Panc1 (cell line): ENCODE data around the gene SYCE3. TPM values are rescaled to one million over a fixed set of nuclear protein-coding genes. Genes with fewer than 3 reads are reported as not detected.

Source experiments
- ATAC-seq: fragments of 200-7000 bp; cut with Tn5 transposase; 2 replicates; pipeline ENCODE4 v1.9.1; 2020; ENCODE audit warnings: mild to moderate bottlenecking, moderate library complexity
- BruUV-seq: library from RNA; stranded (reverse); fragments of 400-500 nt; replicated peaks from 2 replicates; lab custom pipeline; 2021; lab: Mats Ljungman, UMichigan
- CTCF ChIA-PET: fragments of 300-600 bp; sonication (Branson Sonifier 250); formaldehyde crosslinking; loops from one replicate; lab custom pipeline; 2022; ENCODE audit warnings: antibody characterized with exemption; lab: Charles Lee
- POLR2A ChIA-PET: fragments of 300-600 bp; sonication (Branson Sonifier 250); formaldehyde crosslinking; loops from one replicate; lab custom pipeline; 2022; ENCODE audit warnings: antibody characterized with exemption; lab: Charles Lee
- DNase-seq: peaks from one replicate; pipeline ENCODE4 v3.0.0-alpha.2; 2010; ENCODE audit warnings: low read depth, low spot score
- H3K27ac ChIP-seq: 2 replicates; pipeline ENCODE4 v1.5.1; 2011; ENCODE audit warnings: mild to moderate bottlenecking, low read length, inconsistent platforms
- H3K27me3 ChIP-seq: fragments of 200-500 bp; sonication (Bioruptor generic); 2 replicates; pipeline ENCODE4 v1.6.0; 2014; ENCODE audit warnings: low read length, inconsistent platforms; ENCODE audit not compliant: control insufficient read depth, insufficient read depth
- H3K36me3 ChIP-seq: fragments of 200-500 bp; sonication (Bioruptor generic); 2 replicates; pipeline ENCODE4 v1.5.1; 2014; ENCODE audit warnings: inconsistent platforms, mild to moderate bottlenecking, low read length, moderate library complexity; ENCODE audit not compliant: control insufficient read depth, insufficient read depth
- H3K4me1 ChIP-seq: 2 replicates; pipeline ENCODE4 v1.5.1; 2011; ENCODE audit warnings: inconsistent platforms, mild to moderate bottlenecking, low read length, moderate library complexity; ENCODE audit not compliant: control insufficient read depth, insufficient read depth
- H3K4me3 ChIP-seq, 2 experiments: 2 replicates each; pipeline ENCODE4 v1.5.1; 2011 to 2012; ENCODE audit warnings: low read depth in 2 of 2, low read length in 2 of 2, mild to moderate bottlenecking in 2 of 2, inconsistent platforms in 1 of 2, moderate library complexity in 1 of 2
- H3K9me3 ChIP-seq: fragments of 200-500 bp; sonication (Bioruptor generic); 2 replicates; pipeline ENCODE4 v1.5.1; 2014; ENCODE audit warnings: low read depth, mild to moderate bottlenecking, inconsistent platforms, low read length, moderate library complexity; ENCODE audit not compliant: control insufficient read depth, insufficient read depth
- CTCF ChIP-seq: fragments of 450-650 bp; IDR thresholded peaks from 2 replicates; pipeline ENCODE4 v1.5.1; 2017; ENCODE audit warnings: mild to moderate bottlenecking
- POLR2AphosphoS5 ChIP-seq: IDR thresholded peaks from 2 replicates; pipeline ENCODE4 v1.6.1; 2012; ENCODE audit warnings: mild to moderate bottlenecking, low read depth, low read length, moderate library complexity
- REST ChIP-seq, 2 experiments: IDR thresholded peaks; 2 replicates each; pipeline ENCODE4 v1.6.1; 2011 to 2012; ENCODE audit warnings: low read depth in 2 of 2, control low read depth in 1 of 2, low read length in 1 of 2, mild to moderate bottlenecking in 1 of 2, moderate library complexity in 1 of 2; ENCODE audit not compliant: insufficient read depth in 1 of 2
- SIN3A ChIP-seq: IDR thresholded peaks from 2 replicates; pipeline ENCODE4 v1.6.1; 2012; ENCODE audit warnings: low read depth, mild to moderate bottlenecking, low read length, moderate library complexity, borderline replicate concordance; ENCODE audit not compliant: insufficient read depth
- TCF7L2 ChIP-seq: IDR thresholded peaks from 2 replicates; pipeline ENCODE4 v1.6.1; 2011; ENCODE audit warnings: mild to moderate bottlenecking, low read depth, low read length, inconsistent platforms
- in situ Hi-C: cut with HindIII; loops from 2 replicates; pipeline ENCODE4 v1.10.0; 2016; ENCODE audit warnings: low sequenced_read_pairs, low pct_unique_long_range_greater_than_20kb
- intact Hi-C: fragments of 100-400 bp; cut with micrococcal nuclease; formaldehyde crosslinking; loops from one replicate; pipeline ENCODE4 v1.10.0; 2022; ENCODE audit not compliant: unreplicated experiment
- total RNA-seq: library from RNA; stranded (reverse); gene quantifications from one replicate; pipeline ENCODE4 v1.2.1, GENCODE V29; 2021; ENCODE audit not compliant: unreplicated experiment

The SYCE3 gene
- total RNA-seq, 1 experiment from 2014 or later, result not detected

- ATAC-seq, result no peak
- no peak for TF ChIP-seq REST (IDR thresholded peaks at IDR 0.05; ENCODE audit: insufficient read depth in 1 of 2, low read depth in 2 of 2, low read length in 1 of 2)
- no peak for TF ChIP-seq POLR2AphosphoS5
- TF ChIP-seq CTCF, result no peak
- TF ChIP-seq SIN3A, result no peak
- no peak for TF ChIP-seq TCF7L2
- no peaks in the 10 kb centered on the region for H3K36me3 ChIP-seq
- no TSS peak for BruUV-seq
- in situ Hi-C loops (no loop called here), intact Hi-C loops (no loop called here)
- POLR2A ChIA-PET, result no interaction called here
- no peaks in the 10 kb centered on the region for H3K27me3 ChIP-seq
- 0 out of 2 replicates have a peak, but pooled peaks cover 4% of the 10 kb centered on the region for H3K4me1 ChIP-seq
- CTCF ChIA-PET, result no interaction called here
- DNase-seq, result no peak
- no peak overlapping the region for H3K4me3 ChIP-seq
- no peaks in the 10 kb centered on the region for H3K9me3 ChIP-seq
- no peak overlapping the region for H3K27ac ChIP-seq
These were observed 5.1 kb upstream of the SYCE3 start for GRCh38 chr22:50567721-50568252.

GRCh38 chr22:50564289-50564688, 1.6 kb upstream of the SYCE3 start:
- H3K36me3 ChIP-seq, result no peaks in the 10 kb centered on the region
- intact Hi-C loops, result no loop called here
- ChIA-PET CTCF (no interaction called here), POLR2A (interaction anchor here (0.7 kb wide), 1 partner anchor 66 kb away, joined by 4 read pairs; no protein-coding TSS in a partner anchor)
- no peaks in the 10 kb centered on the region for H3K9me3 ChIP-seq
- H3K4me3 ChIP-seq, result no peak overlapping the region
- H3K27me3 ChIP-seq, result no peaks in the 10 kb centered on the region
- TF ChIP-seq TCF7L2, result no peak
- TF ChIP-seq SIN3A, result no peak
- TF ChIP-seq CTCF, result no peak
- no peak for TF ChIP-seq POLR2AphosphoS5
- TF ChIP-seq REST (IDR thresholded peaks at IDR 0.05; ENCODE audit: insufficient read depth in 1 of 2, low read depth in 2 of 2, low read length in 1 of 2), result no peak
- in situ Hi-C loops, result no loop called here
- no peak overlapping the region for H3K27ac ChIP-seq
- H3K4me1 ChIP-seq, result 0 out of 2 replicates have a peak, but pooled peaks cover 4% of the 10 kb centered on the region
- ATAC-seq (no peak), DNase-seq (no peak)
- no TSS peak for BruUV-seq
